ENCODE results near the gene OPRD1.
"Not testable (repeated sequence)": the region's sequence is repeated elsewhere in the genome, so short reads cannot be mapped to it uniquely, and the experiment has no call there.

Gene OPRD1

GRCh38 chr1:28801461-28801860 lies 10.5 kb upstream of the OPRD1 start:
- no peak for DNase-seq

GRCh38 chr1:28803051-28803450 lies 8.9 kb upstream of the OPRD1 start:
- DNase-seq, result no peak

- no peak for DNase-seq
These were observed 8.3 kb upstream of the OPRD1 start for GRCh38 chr1:28803662-28804061.

GRCh38 chr1:28804071-28804470 lies 7.9 kb upstream of the OPRD1 start:
- DNase-seq, result no peak

- DNase-seq, result no peak
These were observed 4.9 kb upstream of the OPRD1 start for GRCh38 chr1:28807046-28807445.

- DNase-seq, result no peak
These were observed 4.0 kb upstream of the OPRD1 start for GRCh38 chr1:28807986-28808385.

- DNase-seq, result no peak
These were observed 603 bp upstream of the OPRD1 start for GRCh38 chr1:28811369-28811765.

GRCh38 chr1:28812669-28813468 lies 899 bp downstream of the OPRD1 start:
- DNase-seq, result no peak

- no peak for DNase-seq
These were observed 2.0 kb downstream of the OPRD1 start for GRCh38 chr1:28813931-28814465.

GRCh38 chr1:28815533-28816185 lies 3.7 kb downstream of the OPRD1 start:
- no peak for DNase-seq

- DNase-seq, result no peak
These were observed 5.2 kb downstream of the OPRD1 start for GRCh38 chr1:28817133-28817532.

- DNase-seq, result no peak
These were observed 7.0 kb downstream of the OPRD1 start for GRCh38 chr1:28819020-28819419.

- no peak for DNase-seq
These were observed 10.8 kb downstream of the OPRD1 start for GRCh38 chr1:28822799-28823198.

- DNase-seq, result not testable (repeated sequence)
These were observed 12.1 kb downstream of the OPRD1 start for GRCh38 chr1:28824061-28824460.

GRCh38 chr1:28828227-28828858 lies 16.4 kb downstream of the OPRD1 start:
- not testable (repeated sequence) for DNase-seq

- DNase-seq, result no peak
These were observed 18.8 kb downstream of the OPRD1 start for GRCh38 chr1:28830814-28831213.

- no peak for DNase-seq
These were observed 21.0 kb downstream of the OPRD1 start for GRCh38 chr1:28832966-28833365.

GRCh38 chr1:28833381-28833780 lies 21.4 kb downstream of the OPRD1 start:
- DNase-seq, result no peak

GRCh38 chr1:28835237-28835650 lies 23.3 kb downstream of the OPRD1 start:
- DNase-seq, result peak in 1 of 14 donors; percentile 54

- no peak for DNase-seq
These were observed 24.5 kb downstream of the OPRD1 start for GRCh38 chr1:28836421-28836956.

GRCh38 chr1:28840928-28841544 lies 29.1 kb downstream of the OPRD1 start:
- no peak for DNase-seq

GRCh38 chr1:28845786-28846543 lies 34.0 kb downstream of the OPRD1 start:
- no peak for DNase-seq

All from C1 segment of cervical spinal cord (tissue), 14 donors.